ENCODE data around the gene NOSIP. TPM values are rescaled to one million over a fixed set of nuclear protein-coding genes. Genes with fewer than 3 reads are reported as not detected.

The NOSIP gene
- total RNA-seq, 1 donor from 2014 or later = 172 TPM

DNA sequence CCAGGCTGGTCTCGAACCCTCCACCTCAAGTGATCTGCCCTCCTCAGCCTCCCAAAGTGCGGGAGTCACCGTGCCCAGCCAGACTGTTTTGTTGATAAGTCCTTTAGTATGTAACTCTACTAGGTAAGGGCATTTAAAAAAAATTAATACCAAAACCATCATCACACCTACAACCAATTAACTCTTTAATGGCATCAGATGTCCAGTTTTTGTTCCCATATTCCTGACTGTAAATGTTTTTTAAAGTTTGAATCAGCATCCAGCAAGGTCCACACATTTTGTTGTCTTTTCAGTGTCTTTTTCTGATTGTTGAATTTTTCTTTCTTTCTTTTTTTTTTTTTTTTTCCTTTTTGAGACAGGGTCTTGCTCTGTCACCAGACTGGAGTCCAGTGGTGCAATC lies 62.3 kb downstream of the NOSIP start:
- intact Hi-C loops (cut with micrococcal nuclease) = no loop called here

GRCh38 chr19:49515767-49516166 lies 64.6 kb downstream of the NOSIP start:
- intact Hi-C loops (cut with micrococcal nuclease) = no loop called here

DNA sequence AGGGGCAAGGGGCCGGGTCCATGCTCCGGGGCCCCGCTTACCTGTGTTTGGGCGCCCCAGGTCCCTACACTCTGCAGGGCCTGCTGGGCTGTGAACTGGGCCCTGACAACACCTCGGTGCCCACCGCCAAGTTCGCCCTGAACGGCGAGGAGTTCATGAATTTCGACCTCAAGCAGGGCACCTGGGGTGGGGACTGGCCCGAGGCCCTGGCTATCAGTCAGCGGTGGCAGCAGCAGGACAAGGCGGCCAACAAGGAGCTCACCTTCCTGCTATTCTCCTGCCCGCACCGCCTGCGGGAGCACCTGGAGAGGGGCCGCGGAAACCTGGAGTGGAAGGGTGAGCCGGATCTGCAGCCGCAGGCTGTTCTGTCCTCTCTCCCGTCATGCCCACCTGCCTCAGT lies 66.2 kb downstream of the NOSIP start:
- intact Hi-C loops (cut with micrococcal nuclease) = no loop called here

DNA sequence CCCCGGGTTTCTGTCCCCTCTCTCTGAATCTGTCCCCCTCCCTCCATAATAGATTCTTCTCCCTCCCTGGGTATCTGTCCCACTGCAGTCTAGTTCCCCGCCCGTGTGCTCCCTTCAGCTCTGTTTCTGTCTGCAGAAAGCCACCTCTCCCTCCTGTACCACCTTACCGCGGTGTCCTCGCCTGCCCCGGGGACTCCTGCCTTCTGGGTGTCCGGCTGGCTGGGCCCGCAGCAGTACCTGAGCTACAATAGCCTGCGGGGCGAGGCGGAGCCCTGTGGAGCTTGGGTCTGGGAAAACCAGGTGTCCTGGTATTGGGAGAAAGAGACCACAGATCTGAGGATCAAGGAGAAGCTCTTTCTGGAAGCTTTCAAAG lies 66.6 kb downstream of the NOSIP start:
- intact Hi-C loops (cut with micrococcal nuclease) = no loop called here

DNA sequence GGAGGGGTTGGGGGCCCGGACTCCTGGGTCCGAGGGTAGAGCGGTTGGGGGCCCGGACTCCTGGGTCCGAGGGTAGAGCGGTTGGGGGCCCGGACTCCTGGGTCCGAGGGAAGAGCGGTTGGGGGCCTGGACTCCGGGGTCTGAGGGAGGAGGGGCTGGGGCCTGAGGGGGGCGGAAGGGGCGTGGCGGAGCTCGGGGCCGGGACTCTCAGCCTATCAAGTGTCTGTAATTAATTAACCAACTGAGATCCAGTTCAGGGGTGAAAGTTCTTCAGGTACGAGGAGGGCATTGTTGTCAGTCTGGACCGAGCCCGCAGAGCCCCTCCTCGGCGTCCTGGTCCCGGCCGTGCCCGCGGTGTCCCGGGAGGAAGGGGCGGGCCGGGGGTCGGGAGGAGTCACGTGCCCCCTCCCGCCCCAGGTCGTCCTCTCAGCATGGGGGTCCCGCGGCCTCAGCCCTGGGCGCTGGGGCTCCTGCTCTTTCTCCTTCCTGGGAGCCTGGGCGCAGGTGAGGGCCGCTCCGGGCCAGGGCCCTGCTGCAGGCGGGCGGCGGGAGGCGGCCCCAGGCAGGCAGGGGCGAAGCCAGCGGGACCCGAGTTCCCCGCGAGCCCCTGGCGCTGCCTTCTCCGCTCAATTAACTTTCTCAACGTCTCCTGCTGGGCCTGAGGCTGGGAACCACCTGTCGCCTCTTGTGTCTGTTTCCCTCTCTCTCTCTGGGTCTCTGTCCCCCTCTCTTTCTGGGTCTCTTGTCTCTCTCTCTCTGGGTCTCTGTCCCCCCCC lies 67.2 kb downstream of the NOSIP start:
- intact Hi-C loops (cut with micrococcal nuclease) = no loop called here

- intact Hi-C loops (cut with micrococcal nuclease) = no loop called here
Observed at GRCh38 chr19:49507803-49508494, 72.4 kb downstream of the NOSIP start.

GRCh38 chr19:49506575-49507105 lies 73.7 kb downstream of the NOSIP start:
- intact Hi-C loops (cut with micrococcal nuclease) = loop anchor here (1.0 kb wide), 2 partner anchors 41 to 64 kb away; no protein-coding TSS in a partner anchor

Other genes starting within 250 kb of the NOSIP start
- 213 and 221 TPM in 2 replicates for gene CD37, start 245.2 kb downstream of the NOSIP start, total RNA-seq
- gene TEAD2, start 218.1 kb downstream of the NOSIP start, total RNA-seq = not detected in 2 replicates
- not detected in 2 replicates for gene DKKL1, start 216.7 kb downstream of the NOSIP start, total RNA-seq
- 0.23 and 0.43 TPM in 2 replicates for gene KASH5, start 192.3 kb downstream of the NOSIP start, total RNA-seq
- not detected in 2 replicates for gene PTH2, start 157.1 kb downstream of the NOSIP start, total RNA-seq
- gene GFY, start 155.2 kb downstream of the NOSIP start, total RNA-seq = not detected in 2 replicates
- gene SLC17A7, start 139.0 kb downstream of the NOSIP start, total RNA-seq = 0.07 and 0.09 TPM in 2 replicates
- gene PIH1D1, start 128.7 kb downstream of the NOSIP start, total RNA-seq = 146 and 150 TPM in 2 replicates
- 45.5 and 47.5 TPM in 2 replicates for gene ALDH16A1, start 127.3 kb downstream of the NOSIP start, total RNA-seq
- gene FLT3LG, start 106.3 kb downstream of the NOSIP start, total RNA-seq = 271 and 275 TPM in 2 replicates
- gene RPL13A, start 92.9 kb downstream of the NOSIP start, total RNA-seq = 2,471 and 2,495 TPM in 2 replicates
- 2,021 and 2,052 TPM in 2 replicates for gene RPS11, start 84.1 kb downstream of the NOSIP start, total RNA-seq
- 7.4 and 8.5 TPM in 2 replicates for gene FCGRT, start 67.9 kb downstream of the NOSIP start, total RNA-seq
- 3.0 and 3.9 TPM in 2 replicates for gene RCN3, start 52.6 kb downstream of the NOSIP start, total RNA-seq
- 0.82 and 1.1 TPM in 2 replicates for gene PRRG2, start 760 bp upstream of the NOSIP start, total RNA-seq
- 42.0 and 43.3 TPM in 2 replicates for gene PRR12, start 10.6 kb upstream of the NOSIP start, total RNA-seq
- 6.8 and 9.3 TPM in 2 replicates for gene RRAS, start 59.6 kb upstream of the NOSIP start, total RNA-seq
- gene SCAF1, start 61.7 kb upstream of the NOSIP start, total RNA-seq = 61.9 and 65.4 TPM in 2 replicates
- gene IRF3, start 85.3 kb upstream of the NOSIP start, total RNA-seq = 135 and 158 TPM in 2 replicates
- 70.4 and 75.7 TPM in 2 replicates for gene BCL2L12, start 85.4 kb upstream of the NOSIP start, total RNA-seq
- gene PRMT1, start 96.7 kb upstream of the NOSIP start, total RNA-seq = 173 and 187 TPM in 2 replicates
- 4.8 and 4.9 TPM in 2 replicates for gene ADM5, start 109.0 kb upstream of the NOSIP start, total RNA-seq
- gene CPT1C, start 110.6 kb upstream of the NOSIP start, total RNA-seq = 2.4 and 3.8 TPM in 2 replicates
- 2.9 and 3.3 TPM in 2 replicates for gene TSKS, start 182.8 kb upstream of the NOSIP start, total RNA-seq
- 70.9 and 73.8 TPM in 2 replicates for gene AP2A1, start 186.4 kb upstream of the NOSIP start, total RNA-seq
- 11.3 and 11.5 TPM in 2 replicates for gene FUZ, start 232.7 kb upstream of the NOSIP start, total RNA-seq
- 54.1 and 56.1 TPM in 2 replicates for gene MED25, start 237.7 kb upstream of the NOSIP start, total RNA-seq

Measured in T-helper 2 cell treated with Interferon-gamma antibody and Interleukin-4, amounts not matched to agents 100 ng/mL and 5 ng/mL, for 36 hours (primary cell).